WTC11 (cell line): Measurements from ENCODE around the gene RSKR. TPM values are rescaled to one million over a fixed set of nuclear protein-coding genes. Genes with fewer than 3 reads are reported as not detected.

Source experiments
- ATAC-seq: fragments of 200-7000 bp; cut with Tn5 transposase; 2 replicates; pipeline ENCODE4 v1.10.0; 2021; ENCODE audit warnings: mild to moderate bottlenecking, moderate library complexity
- CTCF ChIA-PET: fragments of 300-600 bp; sonication (Branson Sonifier 250); formaldehyde crosslinking; loops from one replicate; lab custom pipeline; 2021; ENCODE audit warnings: antibody characterized with exemption; lab: Charles Lee
- POLR2A ChIA-PET: fragments of 350-600 bp; sonication (Branson Sonifier 250); formaldehyde crosslinking; loops from one replicate; lab custom pipeline; 2021; ENCODE audit warnings: antibody characterized with exemption; lab: Charles Lee
- DNase-seq: peaks from one replicate; pipeline ENCODE4 v3.0.0; 2021; ENCODE audit warnings: low spot score
- H3K27ac Mint-ChIP-seq: 2 replicates; pipeline ENCODE4 v1.8.0; 2021; ENCODE audit warnings: mixed read lengths
- H3K27me3 Mint-ChIP-seq: 2 replicates; pipeline ENCODE4 v1.8.0; 2021; ENCODE audit warnings: low read depth, mild to moderate bottlenecking, moderate library complexity, mixed read lengths
- H3K36me3 Mint-ChIP-seq: 2 replicates; pipeline ENCODE4 v1.8.0; 2021; ENCODE audit warnings: mixed read lengths
- H3K4me1 Mint-ChIP-seq: 2 replicates; pipeline ENCODE4 v1.8.0; 2022; ENCODE audit warnings: mixed read lengths
- H3K4me3 Mint-ChIP-seq: 2 replicates; pipeline ENCODE4 v1.8.0; 2021; ENCODE audit warnings: mild to moderate bottlenecking, moderate library complexity, mixed read lengths
- H3K9me3 Mint-ChIP-seq: 2 replicates; pipeline ENCODE4 v1.8.0; 2021; ENCODE audit warnings: mixed read lengths
- ATF1 ChIP-seq: sonication (generic); formaldehyde crosslinking; IDR thresholded peaks from 2 replicates; pipeline ENCODE4 v1.8.1; 2023; ENCODE audit warnings: mild to moderate bottlenecking, moderate library complexity, missing genetic modification reagents
- ETV6 ChIP-seq: sonication (generic); formaldehyde crosslinking; IDR thresholded peaks from 2 replicates; pipeline ENCODE4 v1.8.1; 2022; ENCODE audit warnings: mild to moderate bottlenecking, missing genetic modification reagents
- GTF2I ChIP-seq: fragments of 250-450 bp; sonication (Bioruptor Pico); conservative IDR thresholded peaks from 2 replicates; pipeline ENCODE4 v1.4.0; 2021; ENCODE audit warnings: mild to moderate bottlenecking
- NFYB ChIP-seq: sonication (generic); formaldehyde crosslinking; conservative IDR thresholded peaks from 2 replicates; pipeline ENCODE4 v1.8.0; 2022; ENCODE audit warnings: low read depth, missing genetic modification reagents
- NR2C2 ChIP-seq: sonication (generic); formaldehyde crosslinking; IDR thresholded peaks from 2 replicates; pipeline ENCODE4 v1.8.0; 2022; ENCODE audit warnings: mild to moderate bottlenecking, missing genetic modification reagents
- PRRX2 ChIP-seq: fragments of 250-450 bp; sonication (Bioruptor Pico); IDR thresholded peaks from 2 replicates; pipeline ENCODE4 v1.8.0; 2021; ENCODE audit warnings: mild to moderate bottlenecking
- RELA ChIP-seq: sonication (generic); formaldehyde crosslinking; IDR thresholded peaks from 2 replicates; pipeline ENCODE4 v1.8.1; 2022; ENCODE audit warnings: missing genetic modification reagents, mild to moderate bottlenecking, borderline replicate concordance
- ZNF219 ChIP-seq: sonication (generic); formaldehyde crosslinking; IDR thresholded peaks from 2 replicates; pipeline ENCODE4 v1.8.0; 2023; ENCODE audit warnings: missing genetic modification reagents, mild to moderate bottlenecking, borderline replicate concordance
- ZNF232 ChIP-seq: sonication (generic); formaldehyde crosslinking; IDR thresholded peaks from 2 replicates; pipeline ENCODE4 v1.8.0; 2022; ENCODE audit warnings: mild to moderate bottlenecking, missing genetic modification reagents
- ZNF317 ChIP-seq: sonication (generic); formaldehyde crosslinking; IDR thresholded peaks from 2 replicates; pipeline ENCODE4 v1.8.1; 2023; ENCODE audit warnings: low read depth, mild to moderate bottlenecking, moderate library complexity, missing genetic modification reagents, borderline replicate concordance
- total RNA-seq: library from RNA; stranded (reverse); gene quantifications from 3 replicates; pipeline ENCODE4 v1.2.3, GENCODE V29; 2021
- TF ChIP-seq, protein P1 (sequence below): fragments of 250-450 bp; sonication (Bioruptor Pico); IDR thresholded peaks from 2 replicates; pipeline ENCODE4 v2.1.2; 2022; ENCODE audit warnings: mild to moderate bottlenecking, moderate library complexity
- TF ChIP-seq, protein P2 (sequence below): fragments of 200-600 bp; IDR thresholded peaks from 2 replicates; pipeline ENCODE4 v1.8.0; 2022; ENCODE audit warnings: antibody characterized with exemption
- TF ChIP-seq, protein P3 (sequence below): fragments of 250-450 bp; sonication (Bioruptor Pico); IDR thresholded peaks from 2 replicates; pipeline ENCODE4 v1.9.0; 2021; ENCODE audit warnings: mild to moderate bottlenecking

The RSKR gene
- total RNA-seq, 1 experiment from 2014 or later, result 28.0 TPM

DNA sequence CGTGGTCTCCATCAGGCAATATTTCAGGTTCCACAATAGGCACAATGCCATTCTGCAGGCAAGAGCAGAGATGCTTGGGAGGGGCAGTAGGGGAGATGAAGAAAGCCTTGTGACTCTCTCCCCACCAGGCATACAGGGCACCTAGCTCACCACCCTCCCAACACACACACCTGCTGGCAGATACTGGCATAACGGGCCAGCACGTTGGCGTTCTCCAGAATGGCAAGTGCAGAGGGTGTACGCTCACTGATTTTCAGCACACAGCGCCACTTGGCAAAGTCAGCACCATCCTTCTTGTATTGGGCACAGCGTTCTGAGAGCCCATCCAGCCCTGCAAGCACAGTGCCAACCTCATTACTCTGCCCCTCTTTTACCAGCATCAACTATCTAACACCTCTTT, 39.5 kb downstream of the RSKR start (continued):
- TF ChIP-seq NFYB (CRISPR knock-in tag) (no peak), ETV6 (CRISPR knock-in tag) (no peak), PRRX2 (no peak)
- TF ChIP-seq, protein P1, sequence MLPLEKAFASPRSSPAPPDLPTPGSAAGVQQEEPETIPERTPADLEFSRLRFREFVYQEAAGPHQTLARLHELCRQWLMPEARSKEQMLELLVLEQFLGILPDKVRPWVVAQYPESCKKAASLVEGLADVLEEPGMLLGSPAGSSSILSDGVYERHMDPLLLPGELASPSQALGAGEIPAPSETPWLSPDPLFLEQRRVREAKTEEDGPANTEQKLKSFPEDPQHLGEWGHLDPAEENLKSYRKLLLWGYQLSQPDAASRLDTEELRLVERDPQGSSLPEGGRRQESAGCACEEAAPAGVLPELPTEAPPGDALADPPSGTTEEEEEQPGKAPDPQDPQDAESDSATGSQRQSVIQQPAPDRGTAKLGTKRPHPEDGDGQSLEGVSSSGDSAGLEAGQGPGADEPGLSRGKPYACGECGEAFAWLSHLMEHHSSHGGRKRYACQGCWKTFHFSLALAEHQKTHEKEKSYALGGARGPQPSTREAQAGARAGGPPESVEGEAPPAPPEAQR (CRISPR knock-in tag), result no peak

DNA sequence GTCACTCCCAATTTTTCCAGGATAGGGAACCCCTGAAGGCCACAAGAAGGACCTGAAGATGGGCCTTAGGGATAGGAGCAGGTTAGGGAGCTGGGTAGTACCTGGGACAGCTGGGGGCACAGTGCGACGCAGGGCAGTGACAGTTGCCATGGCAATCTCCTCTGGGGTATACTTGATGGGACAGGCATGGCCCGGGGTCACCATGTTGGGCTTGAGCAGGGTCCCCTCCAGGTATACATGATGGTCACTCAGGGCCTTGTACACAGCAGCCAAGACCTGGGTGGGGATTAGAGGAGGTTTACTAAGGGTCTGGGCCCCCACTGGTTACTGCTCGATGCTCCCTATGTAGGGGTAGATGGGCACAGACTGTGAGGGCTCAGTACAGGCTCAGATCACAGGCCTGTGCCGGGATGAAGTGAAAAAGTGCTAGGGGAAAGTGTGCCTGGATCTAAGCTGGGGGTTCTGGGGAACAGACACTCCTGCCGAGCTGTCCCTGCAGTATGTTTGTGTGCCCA, 40.0 kb downstream of the RSKR start:
- ATAC-seq (no peak), DNase-seq (no peak)
- H3K9me3 Mint-ChIP-seq, result no peaks in the 10 kb centered on the region
- POLR2A ChIA-PET, result no interaction called here
- peaks cover 28% of the 10 kb centered on the region for H3K4me1 Mint-ChIP-seq
- H3K27ac Mint-ChIP-seq, result no peak overlapping the region
- H3K27me3 Mint-ChIP-seq, result peaks cover 3% of the 10 kb centered on the region; the same call in 1 of the 2 replicates
- CTCF ChIA-PET, result no interaction called here
- H3K4me3 Mint-ChIP-seq, result no peak overlapping the region
- no peak for TF ChIP-seq ZNF219 (CRISPR knock-in tag)
- TF ChIP-seq, protein P2, sequence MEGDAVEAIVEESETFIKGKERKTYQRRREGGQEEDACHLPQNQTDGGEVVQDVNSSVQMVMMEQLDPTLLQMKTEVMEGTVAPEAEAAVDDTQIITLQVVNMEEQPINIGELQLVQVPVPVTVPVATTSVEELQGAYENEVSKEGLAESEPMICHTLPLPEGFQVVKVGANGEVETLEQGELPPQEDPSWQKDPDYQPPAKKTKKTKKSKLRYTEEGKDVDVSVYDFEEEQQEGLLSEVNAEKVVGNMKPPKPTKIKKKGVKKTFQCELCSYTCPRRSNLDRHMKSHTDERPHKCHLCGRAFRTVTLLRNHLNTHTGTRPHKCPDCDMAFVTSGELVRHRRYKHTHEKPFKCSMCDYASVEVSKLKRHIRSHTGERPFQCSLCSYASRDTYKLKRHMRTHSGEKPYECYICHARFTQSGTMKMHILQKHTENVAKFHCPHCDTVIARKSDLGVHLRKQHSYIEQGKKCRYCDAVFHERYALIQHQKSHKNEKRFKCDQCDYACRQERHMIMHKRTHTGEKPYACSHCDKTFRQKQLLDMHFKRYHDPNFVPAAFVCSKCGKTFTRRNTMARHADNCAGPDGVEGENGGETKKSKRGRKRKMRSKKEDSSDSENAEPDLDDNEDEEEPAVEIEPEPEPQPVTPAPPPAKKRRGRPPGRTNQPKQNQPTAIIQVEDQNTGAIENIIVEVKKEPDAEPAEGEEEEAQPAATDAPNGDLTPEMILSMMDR, result no peak
- H3K36me3 Mint-ChIP-seq, result peaks cover 28% of the 10 kb centered on the region

DNA sequence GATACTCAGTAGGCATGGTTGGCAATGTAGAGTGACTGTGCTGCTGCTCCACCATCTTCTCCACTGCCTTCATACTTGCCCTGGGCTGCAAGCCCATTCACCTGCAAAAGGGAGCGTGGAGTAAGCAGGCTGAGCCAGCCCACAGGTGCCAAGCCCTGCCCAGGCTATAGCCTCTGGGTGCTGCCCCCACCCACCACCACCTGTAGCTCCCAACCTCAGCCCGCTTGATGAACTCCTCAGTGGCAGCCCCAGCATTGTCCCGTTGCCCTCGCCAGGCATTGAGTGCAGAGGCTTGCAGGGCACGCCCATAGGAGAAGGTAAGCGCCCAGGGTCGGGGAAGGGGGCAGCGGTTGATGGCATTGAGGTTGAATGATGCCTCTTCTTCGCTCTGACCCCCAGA, 40.5 kb downstream of the RSKR start:
- no peak overlapping the region for H3K27ac Mint-ChIP-seq
- no peaks in the 10 kb centered on the region for H3K9me3 Mint-ChIP-seq
- POLR2A ChIA-PET, result no interaction called here
- DNase-seq, result no peak
- TF ChIP-seq ZNF317 (CRISPR knock-in tag), result no peak
- CTCF ChIA-PET, result no interaction called here
- H3K36me3 Mint-ChIP-seq, result peaks cover 26% of the 10 kb centered on the region
- H3K4me1 Mint-ChIP-seq, result peaks cover 28% of the 10 kb centered on the region
- ATAC-seq, result no peak
- no peak overlapping the region for H3K4me3 Mint-ChIP-seq
- peaks cover 3% of the 10 kb centered on the region; the same call in 1 of the 2 replicates for H3K27me3 Mint-ChIP-seq

DNA sequence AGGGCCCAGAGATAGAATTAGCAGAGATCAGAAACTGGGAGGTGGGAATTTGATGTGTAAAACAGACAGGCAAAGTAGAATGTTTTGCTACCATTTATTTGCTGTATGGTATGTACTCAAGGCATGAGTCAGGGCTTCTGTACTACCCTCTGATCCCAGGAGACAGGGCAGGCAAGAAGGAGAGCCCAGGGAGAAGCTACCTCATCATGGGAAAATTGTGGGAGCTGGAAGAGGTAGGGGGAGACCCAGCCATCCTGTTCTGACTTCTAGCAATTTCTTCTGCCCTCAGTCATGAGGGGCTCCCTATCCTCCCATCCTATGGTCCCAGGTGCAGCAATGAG, 41.0 kb downstream of the RSKR start:
- H3K27ac Mint-ChIP-seq, result no peak overlapping the region
- no peak overlapping the region for H3K4me3 Mint-ChIP-seq
- no peaks in the 10 kb centered on the region for H3K9me3 Mint-ChIP-seq

More for the DNA sequence above, 41.0 kb downstream of the RSKR start:
- ChIA-PET POLR2A (no interaction called here), CTCF (no interaction called here)
- no peak for TF ChIP-seq NR2C2 (CRISPR knock-in tag)
- no peak for TF ChIP-seq GTF2I (CRISPR knock-in tag)
- TF ChIP-seq RELA (CRISPR knock-in tag), result no peak
- no peak for TF ChIP-seq ZNF219 (CRISPR knock-in tag)
- no peak for TF ChIP-seq ZNF232 (CRISPR knock-in tag)
- TF ChIP-seq, protein P3, sequence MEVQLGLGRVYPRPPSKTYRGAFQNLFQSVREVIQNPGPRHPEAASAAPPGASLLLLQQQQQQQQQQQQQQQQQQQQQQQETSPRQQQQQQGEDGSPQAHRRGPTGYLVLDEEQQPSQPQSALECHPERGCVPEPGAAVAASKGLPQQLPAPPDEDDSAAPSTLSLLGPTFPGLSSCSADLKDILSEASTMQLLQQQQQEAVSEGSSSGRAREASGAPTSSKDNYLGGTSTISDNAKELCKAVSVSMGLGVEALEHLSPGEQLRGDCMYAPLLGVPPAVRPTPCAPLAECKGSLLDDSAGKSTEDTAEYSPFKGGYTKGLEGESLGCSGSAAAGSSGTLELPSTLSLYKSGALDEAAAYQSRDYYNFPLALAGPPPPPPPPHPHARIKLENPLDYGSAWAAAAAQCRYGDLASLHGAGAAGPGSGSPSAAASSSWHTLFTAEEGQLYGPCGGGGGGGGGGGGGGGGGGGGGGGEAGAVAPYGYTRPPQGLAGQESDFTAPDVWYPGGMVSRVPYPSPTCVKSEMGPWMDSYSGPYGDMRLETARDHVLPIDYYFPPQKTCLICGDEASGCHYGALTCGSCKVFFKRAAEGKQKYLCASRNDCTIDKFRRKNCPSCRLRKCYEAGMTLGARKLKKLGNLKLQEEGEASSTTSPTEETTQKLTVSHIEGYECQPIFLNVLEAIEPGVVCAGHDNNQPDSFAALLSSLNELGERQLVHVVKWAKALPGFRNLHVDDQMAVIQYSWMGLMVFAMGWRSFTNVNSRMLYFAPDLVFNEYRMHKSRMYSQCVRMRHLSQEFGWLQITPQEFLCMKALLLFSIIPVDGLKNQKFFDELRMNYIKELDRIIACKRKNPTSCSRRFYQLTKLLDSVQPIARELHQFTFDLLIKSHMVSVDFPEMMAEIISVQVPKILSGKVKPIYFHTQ (CRISPR knock-in tag), result no peak
- no peak for TF ChIP-seq ZNF317 (CRISPR knock-in tag)
- no peak for TF ChIP-seq ATF1 (CRISPR knock-in tag)
- ATAC-seq (no peak), DNase-seq (no peak)
- Mint-ChIP-seq H3K36me3 (peaks cover 24% of the 10 kb centered on the region), H3K27me3 (peaks cover 3% of the 10 kb centered on the region; the same call in 1 of the 2 replicates), H3K4me1 (peaks cover 28% of the 10 kb centered on the region)
